Measurements from ENCODE around the gene C17orf113. TPM values are rescaled to one million over a fixed set of nuclear protein-coding genes. Genes with fewer than 3 reads are reported as not detected.

The C17orf113 gene
- total and polyA plus RNA-seq, 2 experiments from 2014 or later: 0.29 to 2.1 TPM

- H3K9me2 ChIP-seq (ENCODE audit: insufficient read depth): no peaks in the 10 kb centered on the region
- TF ChIP-seq JUNB (IDR thresholded peaks at IDR 0.05; ENCODE audit: unreplicated experiment) (no peak), ETS1 (IDR thresholded peaks at IDR 0.05) (no peak), NANOG (IDR thresholded peaks at IDR 0.05; ENCODE audit: borderline replicate concordance) (no peak), POLR2AphosphoS5 (IDR thresholded peaks at IDR 0.05; ENCODE audit: low read depth) (no peak), EZH2 (IDR thresholded peaks at IDR 0.05; ENCODE audit: low read depth, unreplicated experiment) (no peak), CREB1 (CRISPR knock-in tag; IDR thresholded peaks at IDR 0.05; ENCODE audit: low read depth) (no peak), ZNF331 (CRISPR knock-in tag; IDR thresholded peaks at IDR 0.05; ENCODE audit: low read depth) (no peak), STAT1 (IDR thresholded peaks at IDR 0.05; ENCODE audit: unreplicated experiment) (no peak), ZNF462 (CRISPR knock-in tag; IDR thresholded peaks at IDR 0.05) (no peak), ZNF114 (CRISPR knock-in tag; IDR thresholded peaks at IDR 0.05) (no peak), REST (IDR thresholded peaks at IDR 0.05; ENCODE audit: unreplicated experiment) (no peak), CTCF (conservative IDR thresholded peaks at IDR 0.05; ENCODE audit: low read depth in 2 of 2) (no peak), EZH2phosphoT487 (IDR thresholded peaks at IDR 0.05; ENCODE audit: unreplicated experiment) (no peak)
- no peak overlapping the region for H3K4me3 ChIP-seq
- no peak overlapping the region for H3K4me3 Mint-ChIP-seq
- H3K9me3 Mint-ChIP-seq: no peaks in the 10 kb centered on the region
- H3K4me1 Mint-ChIP-seq: peaks cover 20% of the 10 kb centered on the region
- no peaks in the 10 kb centered on the region for H3K79me2 ChIP-seq (replicated peaks; ENCODE audit: insufficient read depth)
- no peak overlapping the region for H3K27ac ChIP-seq (ENCODE audit: low read depth)
- H3K4me2 ChIP-seq: no peak overlapping the region
- H3K27ac Mint-ChIP-seq: peak overlapping the region; percentile 6; the same call in 1 of the 2 replicates
- H4K20me1 ChIP-seq (replicated peaks; ENCODE audit: insufficient read depth): no peaks in the 10 kb centered on the region
- H3K36me3 ChIP-seq (ENCODE audit: insufficient read depth): no peaks in the 10 kb centered on the region
- no peak overlapping the region for H2AFZ ChIP-seq
- H3K27me3 Mint-ChIP-seq (ENCODE audit: insufficient read depth, low read depth, poor library complexity): peaks cover 7% of the 10 kb centered on the region
- no peaks in the 10 kb centered on the region for H3F3A ChIP-seq (replicated peaks; ENCODE audit: low read depth)
- no peaks in the 10 kb centered on the region for H3K27me3 ChIP-seq (ENCODE audit: insufficient read depth)
- no peak for ATAC-seq
- no peak for DNase-seq (ENCODE audit: low spot score)
- no peaks in the 10 kb centered on the region for H3K36me3 Mint-ChIP-seq (ENCODE audit: low read depth)
- no peaks in the 10 kb centered on the region for H3K4me1 ChIP-seq (ENCODE audit: insufficient read depth)
Observed at GRCh38 chr17:42034059-42034458, 16.3 kb downstream of the C17orf113 start.
